Neural cell (in vitro differentiated cells): ENCODE measurements around the gene AGBL4. TPM values are rescaled to one million over a fixed set of nuclear protein-coding genes. Genes with fewer than 3 reads are reported as not detected.

ENCODE experiments used
- H2AFZ ChIP-seq: fragments of 200-600, 300-800 bp; sonication (generic), shearing (Covaris generic); 2 replicates; pipeline ENCODE4 v1.6.0; 2014; ENCODE audit warnings: low read depth, mild to moderate bottlenecking, antibody characterized with exemption, low read length, moderate library complexity
- H3F3A ChIP-seq: fragments of 200-600 bp; shearing (Covaris generic); 2 replicates; pipeline ENCODE4 v1.6.1; 2016; ENCODE audit warnings: mild to moderate bottlenecking, moderate library complexity, mixed read lengths, antibody characterized with exemption, low read length; ENCODE audit not compliant: insufficient read depth, poor library complexity, severe bottlenecking
- H3K27ac ChIP-seq: fragments of 200-600, 300-800 bp; sonication (generic), shearing (Covaris generic); 2 replicates; pipeline ENCODE4 v1.5.1; 2014; ENCODE audit warnings: mild to moderate bottlenecking, low read length, moderate library complexity
- H3K27me3 ChIP-seq: fragments of 300-800, 200-600 bp; sonication (generic), shearing (Covaris generic); 2 replicates; pipeline ENCODE4 v1.6.0; 2014; ENCODE audit warnings: mild to moderate bottlenecking, low read depth, low read length, moderate library complexity; ENCODE audit not compliant: insufficient read depth
- H3K36me3 ChIP-seq: fragments of 300-800, 200-600 bp; sonication (generic), shearing (Covaris generic); 2 replicates; pipeline ENCODE4 v1.5.1; 2014; ENCODE audit warnings: mild to moderate bottlenecking, antibody characterized with exemption, low read length, moderate library complexity; ENCODE audit not compliant: insufficient read depth
- H3K4me2 ChIP-seq: fragments of 300-800, 200-600 bp; sonication (generic), shearing (Covaris generic); 2 replicates; pipeline ENCODE4 v1.6.0; 2014; ENCODE audit warnings: mild to moderate bottlenecking, low read length
- H3K4me3 ChIP-seq: fragments of 300-800, 200-600 bp; sonication (generic), shearing (Covaris generic); 2 replicates; pipeline ENCODE4 v1.5.1; 2014; ENCODE audit warnings: mild to moderate bottlenecking, low read length, moderate library complexity
- H3K79me2 ChIP-seq: fragments of 200-600 bp; shearing (Covaris generic); replicated peaks from 2 replicates; pipeline ENCODE4 v1.6.0; 2014; ENCODE audit warnings: mild to moderate bottlenecking, low read length, moderate library complexity; ENCODE audit not compliant: insufficient read depth
- H3K9ac ChIP-seq: fragments of 300-800, 200-600 bp; sonication (generic), shearing (Covaris generic); 2 replicates; pipeline ENCODE4 v1.6.1; 2016; ENCODE audit warnings: mild to moderate bottlenecking, low read length, mixed read lengths
- H3K9me2 ChIP-seq: fragments of 200-600 bp; shearing (Covaris generic); 2 replicates; pipeline ENCODE4 v1.6.1; 2016; ENCODE audit warnings: mild to moderate bottlenecking, low read length, mixed read lengths; ENCODE audit not compliant: insufficient read depth
- H3K9me3 ChIP-seq: fragments of 200-600, 300-800 bp; sonication (generic), shearing (Covaris generic); 2 replicates; pipeline ENCODE4 v1.6.1; 2016; ENCODE audit warnings: mild to moderate bottlenecking, mixed run types, low read length, moderate library complexity, mixed read lengths
- H4K20me1 ChIP-seq: fragments of 200-600 bp; shearing (Covaris generic); 2 replicates; pipeline ENCODE4 v1.6.1; 2016; ENCODE audit warnings: mild to moderate bottlenecking, mixed run types; ENCODE audit not compliant: insufficient read depth
- EP300 ChIP-seq: fragments of 450-650 bp; conservative IDR thresholded peaks from 2 replicates; pipeline ENCODE4 v1.6.1; 2014; ENCODE audit warnings: antibody characterized with exemption, mild to moderate bottlenecking, moderate library complexity; ENCODE audit not compliant: poor library complexity, severe bottlenecking
- EZH2 ChIP-seq: fragments of 200-600, 300-800 bp; shearing (Covaris generic), sonication (generic); IDR thresholded peaks from 2 replicates; pipeline ENCODE4 v1.6.1; 2014; ENCODE audit warnings: antibody characterized with exemption, low read length, borderline replicate concordance, mild to moderate bottlenecking; ENCODE audit not compliant: insufficient read depth, poor library complexity, severe bottlenecking
- MXI1 ChIP-seq: fragments of 450-650 bp; conservative IDR thresholded peaks from 2 replicates; pipeline ENCODE4 v1.6.1; 2014; ENCODE audit warnings: antibody characterized with exemption, mild to moderate bottlenecking; ENCODE audit not compliant: poor library complexity, severe bottlenecking
- POLR2AphosphoS5 ChIP-seq: IDR thresholded peaks from 2 replicates; pipeline ENCODE4 v1.6.1; 2012
- RAD21 ChIP-seq: fragments of 450-650 bp; conservative IDR thresholded peaks from 2 replicates; pipeline ENCODE4 v1.6.1; 2014; ENCODE audit warnings: antibody characterized with exemption, mild to moderate bottlenecking, moderate library complexity
- REST ChIP-seq: IDR thresholded peaks from 2 replicates; pipeline ENCODE4 v1.6.1; 2012; ENCODE audit warnings: borderline replicate concordance
- SMC3 ChIP-seq: fragments of 450-650 bp; conservative IDR thresholded peaks from 2 replicates; pipeline ENCODE4 v1.6.1; 2014; ENCODE audit warnings: antibody characterized with exemption, mild to moderate bottlenecking, moderate library complexity; ENCODE audit not compliant: poor library complexity
- TAF1 ChIP-seq: IDR thresholded peaks from 2 replicates; pipeline ENCODE4 v1.6.1; 2012; ENCODE audit warnings: low read depth
- polyA plus RNA-seq: library from polyadenylated mRNA; depleted of rRNA; stranded (reverse); fragments of >200 nt; gene quantifications from 2 replicates; pipeline ENCODE4 v1.2.3, GENCODE V29; 2014
- TF ChIP-seq, protein P1 (sequence below): fragments of 450-650 bp; IDR thresholded peaks from 2 replicates; pipeline ENCODE4 v1.5.1; 2014; ENCODE audit warnings: antibody characterized with exemption, mild to moderate bottlenecking, moderate library complexity; ENCODE audit not compliant: poor library complexity, severe bottlenecking

The AGBL4 gene
- polyA plus RNA-seq, 1 donor from 2014 or later, result 1.3 TPM

GRCh38 chr1:48493970-48494769 lies 1529.6 kb downstream of the AGBL4 start:
- Histone ChIP-seq H3K4me2 (no peak overlapping the region), H3K36me3 (no peaks in the 10 kb centered on the region), H4K20me1 (no peaks in the 10 kb centered on the region), H3K9me3 (no peaks in the 10 kb centered on the region), H3K27me3 (no peaks in the 10 kb centered on the region), H3K9ac (no peak overlapping the region), H3K27ac (no peak overlapping the region), H3K79me2 (no peaks in the 10 kb centered on the region), H3K4me3 (no peak overlapping the region), H3K9me2 (no peaks in the 10 kb centered on the region), H2AFZ (no peak overlapping the region), H3F3A (no peaks in the 10 kb centered on the region)
- no peak for TF ChIP-seq TAF1
- TF ChIP-seq EZH2, result no peak
- TF ChIP-seq POLR2AphosphoS5, result no peak
- TF ChIP-seq SMC3, result no peak
- no peak for TF ChIP-seq EP300

DNA sequence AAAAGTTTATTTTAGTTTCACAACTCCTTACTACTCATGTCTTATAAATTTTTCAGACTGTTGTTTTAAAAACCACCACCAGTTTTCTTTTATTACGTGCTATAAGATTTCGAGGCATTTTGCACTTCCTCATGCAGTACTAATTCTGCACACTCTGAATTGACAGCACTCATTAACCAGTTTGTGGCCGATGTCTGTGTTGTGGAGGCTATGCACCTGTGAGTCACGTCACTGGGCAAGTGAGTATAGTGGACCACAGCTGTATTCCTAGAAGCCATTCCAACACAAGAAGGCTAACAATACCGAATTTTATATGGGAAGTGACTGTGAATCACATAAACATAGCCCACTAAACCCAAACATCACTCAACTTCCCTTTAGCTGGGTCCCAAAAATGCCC lies 1530.7 kb downstream of the AGBL4 start:
- Histone ChIP-seq H3K9me3 (no peaks in the 10 kb centered on the region), H3K9ac (no peak overlapping the region), H3F3A (no peaks in the 10 kb centered on the region), H3K36me3 (no peaks in the 10 kb centered on the region), H3K27me3 (no peaks in the 10 kb centered on the region), H3K9me2 (no peaks in the 10 kb centered on the region), H3K27ac (no peak overlapping the region), H3K4me3 (no peak overlapping the region), H2AFZ (no peak overlapping the region), H4K20me1 (no peaks in the 10 kb centered on the region), H3K79me2 (no peaks in the 10 kb centered on the region), H3K4me2 (no peak overlapping the region)
- TF ChIP-seq RAD21 (no peak), REST (no peak), MXI1 (no peak), EZH2 (no peak), TAF1 (no peak), EP300 (no peak), SMC3 (no peak), POLR2AphosphoS5 (no peak)
- TF ChIP-seq, protein P1, sequence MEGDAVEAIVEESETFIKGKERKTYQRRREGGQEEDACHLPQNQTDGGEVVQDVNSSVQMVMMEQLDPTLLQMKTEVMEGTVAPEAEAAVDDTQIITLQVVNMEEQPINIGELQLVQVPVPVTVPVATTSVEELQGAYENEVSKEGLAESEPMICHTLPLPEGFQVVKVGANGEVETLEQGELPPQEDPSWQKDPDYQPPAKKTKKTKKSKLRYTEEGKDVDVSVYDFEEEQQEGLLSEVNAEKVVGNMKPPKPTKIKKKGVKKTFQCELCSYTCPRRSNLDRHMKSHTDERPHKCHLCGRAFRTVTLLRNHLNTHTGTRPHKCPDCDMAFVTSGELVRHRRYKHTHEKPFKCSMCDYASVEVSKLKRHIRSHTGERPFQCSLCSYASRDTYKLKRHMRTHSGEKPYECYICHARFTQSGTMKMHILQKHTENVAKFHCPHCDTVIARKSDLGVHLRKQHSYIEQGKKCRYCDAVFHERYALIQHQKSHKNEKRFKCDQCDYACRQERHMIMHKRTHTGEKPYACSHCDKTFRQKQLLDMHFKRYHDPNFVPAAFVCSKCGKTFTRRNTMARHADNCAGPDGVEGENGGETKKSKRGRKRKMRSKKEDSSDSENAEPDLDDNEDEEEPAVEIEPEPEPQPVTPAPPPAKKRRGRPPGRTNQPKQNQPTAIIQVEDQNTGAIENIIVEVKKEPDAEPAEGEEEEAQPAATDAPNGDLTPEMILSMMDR, result no peak
